ENCODE measurements around the gene ATRNL1.

DNA sequence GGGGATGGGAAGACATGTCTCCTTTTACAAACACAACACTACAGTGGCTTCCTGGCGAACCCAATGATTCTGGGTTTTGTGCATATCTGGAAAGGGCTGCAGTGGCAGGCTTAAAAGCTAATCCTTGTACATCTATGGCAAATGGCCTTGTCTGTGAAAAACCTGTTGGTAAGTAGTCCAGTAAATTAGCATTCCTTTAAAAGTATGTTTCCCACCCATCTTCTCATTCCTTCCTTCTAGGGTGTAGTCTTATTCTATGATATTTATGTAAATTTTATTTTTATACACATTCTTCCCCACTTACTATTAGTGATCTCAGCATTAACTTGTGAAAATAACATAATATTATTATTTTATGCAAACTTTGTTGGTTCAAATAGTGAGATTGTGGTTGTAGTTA lies 206.9 kb downstream of the ATRNL1 start:
- TF ChIP-seq, protein P1, sequence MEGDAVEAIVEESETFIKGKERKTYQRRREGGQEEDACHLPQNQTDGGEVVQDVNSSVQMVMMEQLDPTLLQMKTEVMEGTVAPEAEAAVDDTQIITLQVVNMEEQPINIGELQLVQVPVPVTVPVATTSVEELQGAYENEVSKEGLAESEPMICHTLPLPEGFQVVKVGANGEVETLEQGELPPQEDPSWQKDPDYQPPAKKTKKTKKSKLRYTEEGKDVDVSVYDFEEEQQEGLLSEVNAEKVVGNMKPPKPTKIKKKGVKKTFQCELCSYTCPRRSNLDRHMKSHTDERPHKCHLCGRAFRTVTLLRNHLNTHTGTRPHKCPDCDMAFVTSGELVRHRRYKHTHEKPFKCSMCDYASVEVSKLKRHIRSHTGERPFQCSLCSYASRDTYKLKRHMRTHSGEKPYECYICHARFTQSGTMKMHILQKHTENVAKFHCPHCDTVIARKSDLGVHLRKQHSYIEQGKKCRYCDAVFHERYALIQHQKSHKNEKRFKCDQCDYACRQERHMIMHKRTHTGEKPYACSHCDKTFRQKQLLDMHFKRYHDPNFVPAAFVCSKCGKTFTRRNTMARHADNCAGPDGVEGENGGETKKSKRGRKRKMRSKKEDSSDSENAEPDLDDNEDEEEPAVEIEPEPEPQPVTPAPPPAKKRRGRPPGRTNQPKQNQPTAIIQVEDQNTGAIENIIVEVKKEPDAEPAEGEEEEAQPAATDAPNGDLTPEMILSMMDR (IDR thresholded peaks at IDR 0.05): no peak
- no peak for TF ChIP-seq EZH2phosphoT487 (IDR thresholded peaks at IDR 0.05)
